ENCODE data around the gene MMRN2.
A peak's percentile ranks its signal among the peaks of the same experiment; 100 is the strongest.
"Not testable (repeated sequence)": the region's sequence is repeated elsewhere in the genome, so short reads cannot be mapped to it uniquely, and the experiment has no call there.

Gene MMRN2

GRCh38 chr10:86954681-86955500 is 2.5 kb downstream of the MMRN2 start:
- FAIRE-seq = no peak

- peak; percentile 91 for FAIRE-seq
Measured at GRCh38 chr10:86953747-86954680, 3.4 kb downstream of the MMRN2 start.

- FAIRE-seq = not testable (repeated sequence)
Measured at GRCh38 chr10:86952697-86953096, 4.7 kb downstream of the MMRN2 start.

- FAIRE-seq = no peak
Measured at GRCh38 chr10:86952106-86952505, 5.3 kb downstream of the MMRN2 start.

GRCh38 chr10:86951184-86951761 is 6.1 kb downstream of the MMRN2 start:
- no peak for FAIRE-seq

- FAIRE-seq = no peak
Measured at GRCh38 chr10:86950349-86950748, 7.1 kb downstream of the MMRN2 start.

- FAIRE-seq = not testable (repeated sequence)
Measured at GRCh38 chr10:86947806-86948205, 9.6 kb downstream of the MMRN2 start.

GRCh38 chr10:86946213-86947155 is 10.9 kb downstream of the MMRN2 start:
- FAIRE-seq = no peak

GRCh38 chr10:86945361-86946212 is 11.8 kb downstream of the MMRN2 start:
- FAIRE-seq = no peak

- no peak for FAIRE-seq
Measured at GRCh38 chr10:86944907-86945306, 12.5 kb downstream of the MMRN2 start.

- no peak for FAIRE-seq
Measured at GRCh38 chr10:86944471-86944870, 12.9 kb downstream of the MMRN2 start.

- FAIRE-seq = no peak
Measured at GRCh38 chr10:86944031-86944419, 13.4 kb downstream of the MMRN2 start.

GRCh38 chr10:86943316-86944030 is 13.9 kb downstream of the MMRN2 start:
- no peak for FAIRE-seq

GRCh38 chr10:86942441-86943315 is 14.7 kb downstream of the MMRN2 start:
- no peak for FAIRE-seq

GRCh38 chr10:86941991-86942421 is 15.4 kb downstream of the MMRN2 start:
- no peak for FAIRE-seq

GRCh38 chr10:86941426-86941825 is 16.0 kb downstream of the MMRN2 start:
- FAIRE-seq = no peak

- no peak for FAIRE-seq
Measured at GRCh38 chr10:86940677-86941076, 16.7 kb downstream of the MMRN2 start.

- not testable (repeated sequence) for FAIRE-seq
Measured at GRCh38 chr10:86940076-86940475, 17.3 kb downstream of the MMRN2 start.

- no peak for FAIRE-seq
Measured at GRCh38 chr10:86938260-86938659, 19.2 kb downstream of the MMRN2 start.
